K562 (cell line): ENCODE measurements around the gene GOLGA2. TPM values are rescaled to one million over a fixed set of nuclear protein-coding genes. Genes with fewer than 3 reads are reported as not detected.

Experiments used
- CBX1 ChIP-seq: sonication (generic); IDR thresholded peaks from 2 replicates; pipeline ENCODE4 v1.6.1; 2016; ENCODE audit warnings: antibody characterized with exemption, low read depth, mild to moderate bottlenecking
- GATA2 ChIP-seq: sonication (generic); formaldehyde crosslinking; IDR thresholded peaks from 2 replicates; pipeline ENCODE4 v1.4.0; 2020; ENCODE audit warnings: mild to moderate bottlenecking, missing genetic modification reagents
- HNRNPH1 ChIP-seq: fragments of 200-400 bp; formaldehyde crosslinking; optimal IDR thresholded peaks from 2 replicates; pipeline ENCODE3; 2017; ENCODE audit warnings: low read depth, mild to moderate bottlenecking, low read length, moderate library complexity
- MED1 ChIP-seq: sonication (generic); formaldehyde crosslinking; IDR thresholded peaks from 2 replicates; pipeline ENCODE4 v1.8.1; 2023; ENCODE audit warnings: missing genetic modification reagents, borderline replicate concordance
- RBM22 ChIP-seq: fragments of 200-400 bp; formaldehyde crosslinking; IDR thresholded peaks from 2 replicates; pipeline ENCODE4 v1.6.1; 2018; ENCODE audit warnings: low read length, low read depth; ENCODE audit not compliant: poor library complexity, severe bottlenecking
- RFX7 ChIP-seq: fragments of 250-450 bp; sonication (Bioruptor Pico); IDR thresholded peaks from 2 replicates; pipeline ENCODE4 v1.5.1; 2021; ENCODE audit warnings: mild to moderate bottlenecking
- SREBF2 ChIP-seq: sonication (generic); formaldehyde crosslinking; IDR thresholded peaks from 2 replicates; pipeline ENCODE4 v1.4.0; 2020; ENCODE audit warnings: mild to moderate bottlenecking, missing genetic modification reagents
- TAF9B ChIP-seq: fragments of 450-650 bp; IDR thresholded peaks from 2 replicates; pipeline ENCODE4 v1.6.1; 2018; ENCODE audit warnings: mild to moderate bottlenecking; ENCODE audit not compliant: partially characterized antibody
- TCF15 ChIP-seq: fragments of 250-450 bp; sonication (Bioruptor Pico); IDR thresholded peaks from 2 replicates; pipeline ENCODE4 v1.8.0; 2022; ENCODE audit warnings: moderate library complexity, mild to moderate bottlenecking, inconsistent platforms
- VEZF1 ChIP-seq: fragments of 200-800 bp; sonication (Bioruptor generic); IDR thresholded peaks from 2 replicates; pipeline ENCODE4 v1.6.1; 2017; ENCODE audit warnings: missing genetic modification characterization, missing compliant biosample characterization
- XRCC3 ChIP-seq: fragments of 450-650 bp; IDR thresholded peaks from 2 replicates; pipeline ENCODE4 v1.6.1; 2017; ENCODE audit warnings: mild to moderate bottlenecking, moderate library complexity
- ZBTB34 ChIP-seq: fragments of 250-450 bp; sonication (Bioruptor Pico); IDR thresholded peaks from 2 replicates; pipeline ENCODE4 v1.8.0; 2021; ENCODE audit warnings: mild to moderate bottlenecking, moderate library complexity
- ZBTB40 ChIP-seq, 2 experiments: fragments of 450-650 bp in 1 of 2; sonication (generic) in 1 of 2; formaldehyde crosslinking in 1 of 2; IDR thresholded peaks; 2 replicates each; pipeline versions ENCODE4 v1.7.1 to v1.9.0; 2016 to 2022; ENCODE audit warnings: inconsistent platforms in 1 of 2, mild to moderate bottlenecking in 1 of 2, missing genetic modification reagents in 1 of 2
- ZNF253 ChIP-seq: fragments of 250-450 bp; sonication (Bioruptor Pico); conservative IDR thresholded peaks from 2 replicates; pipeline ENCODE4 v1.6.1; 2021; ENCODE audit warnings: mild to moderate bottlenecking
- ZNF316 ChIP-seq: fragments of 450-650 bp; IDR thresholded peaks from 2 replicates; pipeline ENCODE4 v1.6.1; 2016
- polyA plus RNA-seq, 8 experiments: library from polyadenylated mRNA; depleted of rRNA in 4 of 8; stranded (reverse) in 5 of 8; unstranded in 3 of 8; fragments of >200 nt; fragmentation: Nextera tagmentation in 2 of 8; fragmentation: Illumina TruSeq in 1 of 8; extraction: Ambion mirVana in 2 of 8; extraction: Trizol in 1 of 8; gene quantifications; 2 replicates each; pipeline versions ENCODE4 v1.2.1 to v1.2.3, GENCODE V29; 2011 to 2014; ENCODE audit warnings: inconsistent platforms in 1 of 8, missing spikeins in 1 of 8
- total RNA-seq, 7 experiments: library from RNA; depleted of rRNA in 6 of 7; stranded (reverse); fragments of >200 nt in 6 of 7; fragmentation: Illumina TruSeq in 2 of 7; extraction: Trizol in 2 of 7; gene quantifications; 2 replicates each; pipeline versions ENCODE4 v1.2.1 to v1.2.3, GENCODE V29; 2011 to 2021; ENCODE audit warnings: low replicate concordance in 1 of 7

GOLGA2 gene
- total and polyA plus RNA-seq, 9 of the 15 experiments (the other 6 are each of a cell fraction or from before 2014, with no cell fraction given) = 15.7 to 138 (median 76.0) TPM

- TF ChIP-seq TAF9B (no peak), ZBTB34 (CRISPR knock-in tag) (no peak; the same call in 1 of the 2 replicates), GATA2 (CRISPR knock-in tag) (no peak), MED1 (CRISPR knock-in tag) (no peak), SREBF2 (no peak), ZNF316 (no peak), RFX7 (CRISPR knock-in tag) (0 out of 2 replicates have a peak, but pooled peaks have one; percentile 51), RBM22 (no peak), ZNF253 (CRISPR knock-in tag) (no peak), VEZF1 (CRISPR knock-in tag) (no peak), HNRNPH1 (no peak), XRCC3 (no peak), CBX1 (no peak), TCF15 (no peak), ZBTB40 (IDR thresholded peaks at IDR 0.05) (no peak), ZBTB40 (CRISPR knock-in tag; IDR thresholded peaks at IDR 0.05) (no peak)
Measured at GRCh38 chr9:128254855-128255759, 20.7 kb downstream of the GOLGA2 start (continued).
